Neural progenitor cell (in vitro differentiated cells): Measurements from ENCODE around the gene CD58. TPM values are rescaled to one million over a fixed set of nuclear protein-coding genes. Genes with fewer than 3 reads are reported as not detected.

Experiments
- DNase-seq: peaks from one replicate; pipeline ENCODE4 v3.0.0-alpha.2; 2016; ENCODE audit warnings: low spot score
- H2AFZ ChIP-seq: fragments of 200-600 bp; sonication (generic); replicated peaks from 2 replicates; pipeline ENCODE4 v1.6.1; 2016; ENCODE audit warnings: antibody characterized with exemption
- H3F3A ChIP-seq: fragments of 200-600 bp; sonication (generic); 2 replicates; pipeline ENCODE4 v1.6.1; 2016; ENCODE audit warnings: antibody characterized with exemption, low read depth
- H3K27ac ChIP-seq: fragments of 200-600 bp; sonication (generic); 2 replicates; pipeline ENCODE4 v1.5.1; 2016; ENCODE audit warnings: mild to moderate bottlenecking
- H3K27me3 ChIP-seq: fragments of 200-600 bp; sonication (generic); 2 replicates; pipeline ENCODE4 v1.6.1; 2016; ENCODE audit warnings: mild to moderate bottlenecking, moderate library complexity
- H3K36me3 ChIP-seq: fragments of 200-600 bp; sonication (generic); 2 replicates; pipeline ENCODE4 v1.5.1; 2016
- H3K4me1 ChIP-seq: fragments of 200-600 bp; sonication (generic); 2 replicates; pipeline ENCODE4 v1.6.1; 2016; ENCODE audit warnings: mixed run types
- H3K4me2 ChIP-seq: fragments of 200-600 bp; sonication (generic); 2 replicates; pipeline ENCODE4 v1.6.1; 2016
- H3K4me3 ChIP-seq: fragments of 200-600 bp; sonication (generic); 2 replicates; pipeline ENCODE4 v1.5.1; 2016
- H3K79me2 ChIP-seq: fragments of 200-600 bp; sonication (generic); 2 replicates; pipeline ENCODE4 v1.6.1; 2016; ENCODE audit warnings: low read depth
- H3K9ac ChIP-seq: fragments of 200-600 bp; sonication (generic); 2 replicates; pipeline ENCODE4 v1.6.1; 2016
- H3K9me3 ChIP-seq: fragments of 200-600 bp; sonication (generic); 2 replicates; pipeline ENCODE4 v1.5.1; 2016; ENCODE audit warnings: low read depth
- H4K20me1 ChIP-seq: fragments of 200-600 bp; sonication (generic); 2 replicates; pipeline ENCODE4 v1.6.1; 2016; ENCODE audit warnings: low read depth
- H3K27ac Mint-ChIP-seq: 3 replicates; pipeline ENCODE4 v1.8.0; 2021; ENCODE audit warnings: mixed read lengths
- H3K27me3 Mint-ChIP-seq: 2 replicates; pipeline ENCODE4 v1.8.0; 2022; ENCODE audit warnings: low read depth, mild to moderate bottlenecking, inconsistent platforms, moderate library complexity, mixed read lengths; ENCODE audit not compliant: insufficient read depth
- H3K36me3 Mint-ChIP-seq: 3 replicates; pipeline ENCODE4 v1.8.0; 2021; ENCODE audit warnings: mixed read lengths
- H3K4me1 Mint-ChIP-seq: 3 replicates; pipeline ENCODE4 v1.8.0; 2021; ENCODE audit warnings: mixed read lengths
- H3K4me3 Mint-ChIP-seq: 3 replicates; pipeline ENCODE4 v1.8.0; 2021; ENCODE audit warnings: mild to moderate bottlenecking, moderate library complexity, mixed read lengths
- H3K9me3 Mint-ChIP-seq: 3 replicates; pipeline ENCODE4 v1.8.0; 2020; ENCODE audit warnings: mixed read lengths
- CTCF ChIP-seq: fragments of 200-600 bp; sonication (generic); IDR thresholded peaks from 2 replicates; pipeline ENCODE4 v1.5.1; 2017; ENCODE audit warnings: antibody characterized with exemption, mild to moderate bottlenecking
- EZH2 ChIP-seq: fragments of 200-600 bp; sonication (generic); IDR thresholded peaks from 2 replicates; pipeline ENCODE4 v1.6.1; 2017; ENCODE audit warnings: antibody characterized with exemption, mild to moderate bottlenecking, moderate library complexity
- EZH2phosphoT487 ChIP-seq: fragments of 200-600 bp; sonication (generic); IDR thresholded peaks from 2 replicates; pipeline ENCODE4 v1.6.1; 2017; ENCODE audit warnings: antibody characterized with exemption
- total RNA-seq: library from RNA; depleted of rRNA; stranded (reverse); fragments of >200 nt; gene quantifications from 2 replicates; pipeline ENCODE4 v1.2.3, GENCODE V29; 2015; ENCODE audit warnings: low replicate concordance

CD58 gene
- total RNA-seq, 1 donor from 2014 or later, result 14.6 TPM

GRCh38 chr1:116553386-116554115 lies 17.3 kb downstream of the CD58 start:
- no peak overlapping the region for H3K27ac ChIP-seq
- no peaks in the 10 kb centered on the region for H3K4me1 ChIP-seq
- no peaks in the 10 kb centered on the region for H3K9me3 ChIP-seq
- H3K4me2 ChIP-seq, result no peak overlapping the region
- H3K9ac ChIP-seq, result no peak overlapping the region
- Mint-ChIP-seq H3K9me3 (no peaks in the 10 kb centered on the region), H3K4me1 (peaks cover 3% of the 10 kb centered on the region), H3K4me3 (no peak overlapping the region), H3K36me3 (peaks cover 1% of the 10 kb centered on the region), H3K27me3 (peaks cover 2% of the 10 kb centered on the region), H3K27ac (no peak overlapping the region)
- no peaks in the 10 kb centered on the region for H3K36me3 ChIP-seq
- no peak for DNase-seq
- H3K27me3 ChIP-seq, result no peaks in the 10 kb centered on the region
- no peak overlapping the region for H3K4me3 ChIP-seq
- no peaks in the 10 kb centered on the region for H4K20me1 ChIP-seq
- H3K79me2 ChIP-seq, result no peaks in the 10 kb centered on the region
- no peaks in the 10 kb centered on the region for H3F3A ChIP-seq
- no peak overlapping the region for H2AFZ ChIP-seq
- TF ChIP-seq CTCF, result no peak
- TF ChIP-seq EZH2, result no peak
- no peak for TF ChIP-seq EZH2phosphoT487

DNA sequence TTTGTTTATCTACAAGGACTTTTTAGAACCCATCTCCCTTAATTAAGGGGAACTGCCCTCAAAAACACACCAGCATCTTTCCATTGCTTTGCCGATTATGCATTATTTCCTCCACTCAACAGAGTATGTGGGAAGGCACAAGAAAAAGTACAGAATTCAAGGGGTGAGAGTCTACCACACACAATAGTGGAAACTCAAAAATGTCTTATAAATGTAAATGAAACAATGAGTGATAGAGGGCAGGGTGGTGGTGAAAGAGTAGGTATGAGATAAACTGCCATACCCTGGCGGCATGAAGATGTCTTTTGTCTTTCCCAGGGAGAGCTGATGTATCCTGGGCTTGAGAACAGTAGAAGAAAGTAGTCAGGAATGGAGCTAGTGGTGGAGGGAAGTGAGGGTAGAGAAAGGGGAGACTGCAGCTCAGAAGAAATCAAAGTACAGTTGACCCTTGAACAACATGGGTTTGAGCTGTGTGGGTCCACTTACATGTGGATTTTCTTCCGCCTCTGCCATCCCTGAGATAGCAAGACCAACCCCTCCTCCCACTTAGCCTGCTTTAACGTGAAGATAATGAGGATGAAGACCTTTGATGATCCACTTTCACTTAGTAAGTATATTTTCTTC lies 24.4 kb downstream of the CD58 start:
- Histone ChIP-seq H3K27ac (no peak overlapping the region), H3K27me3 (no peaks in the 10 kb centered on the region), H3F3A (no peaks in the 10 kb centered on the region), H3K9ac (no peak overlapping the region), H3K36me3 (no peaks in the 10 kb centered on the region), H3K79me2 (no peaks in the 10 kb centered on the region), H3K4me1 (no peaks in the 10 kb centered on the region), H3K9me3 (no peaks in the 10 kb centered on the region), H3K4me3 (no peak overlapping the region), H4K20me1 (no peaks in the 10 kb centered on the region), H3K4me2 (no peak overlapping the region), H2AFZ (no peak overlapping the region)
- no peaks in the 10 kb centered on the region for H3K4me1 Mint-ChIP-seq
- DNase-seq, result no peak
- no peaks in the 10 kb centered on the region for H3K9me3 Mint-ChIP-seq
- TF ChIP-seq CTCF, result no peak
- no peak for TF ChIP-seq EZH2phosphoT487
- TF ChIP-seq EZH2, result no peak
- H3K27me3 Mint-ChIP-seq, result peaks cover 2% of the 10 kb centered on the region
- peaks cover 8% of the 10 kb centered on the region for H3K36me3 Mint-ChIP-seq
- no peak overlapping the region for H3K27ac Mint-ChIP-seq
- no peak overlapping the region for H3K4me3 Mint-ChIP-seq

- Mint-ChIP-seq H3K4me1 (no peaks in the 10 kb centered on the region), H3K4me3 (no peak overlapping the region), H3K9me3 (no peaks in the 10 kb centered on the region), H3K36me3 (peaks cover 9% of the 10 kb centered on the region), H3K27ac (no peak overlapping the region), H3K27me3 (peaks cover 2% of the 10 kb centered on the region)
- Histone ChIP-seq H3K4me1 (no peaks in the 10 kb centered on the region), H3K4me2 (no peak overlapping the region), H3K9me3 (no peaks in the 10 kb centered on the region), H3F3A (no peaks in the 10 kb centered on the region), H3K79me2 (no peaks in the 10 kb centered on the region), H4K20me1 (no peaks in the 10 kb centered on the region), H3K36me3 (no peaks in the 10 kb centered on the region), H3K27ac (no peak overlapping the region), H3K4me3 (no peak overlapping the region), H2AFZ (no peak overlapping the region), H3K27me3 (no peaks in the 10 kb centered on the region), H3K9ac (no peak overlapping the region)
- no peak for DNase-seq
- TF ChIP-seq EZH2phosphoT487, result no peak
- TF ChIP-seq EZH2, result no peak
- no peak for TF ChIP-seq CTCF
These were observed 25.5 kb downstream of the CD58 start for GRCh38 chr1:116545359-116545705.
